ENCODE data around the gene ITGB2. TPM values are rescaled to one million over a fixed set of nuclear protein-coding genes. Genes with fewer than 3 reads are reported as not detected.

ITGB2 gene
- total RNA-seq, 5 donors from 2014 or later (not counting 1 experiment from before 2014, with no cell fraction given), result 249 to 498 (median 304) TPM

GRCh38 chr21:44848821-44849521, 71.7 kb downstream of the ITGB2 start:
- Mint-ChIP-seq H3K27me3 (no peaks in the 10 kb centered on the region), H3K36me3 (peaks cover 11% of the 10 kb centered on the region), H3K9me3 (no peaks in the 10 kb centered on the region), H3K4me3 (no peak overlapping the region), H3K27ac (no peak overlapping the region), H3K4me1 (peaks cover 31 to 48% (median 47%) of the 10 kb centered on the region in 3 donors)
- WGBS (ENCODE audit: insufficient coverage), result 96% methylated on average over 35 of the region's 36 CpGs
- Histone ChIP-seq H3K27ac (ENCODE audit: low read length) (no peak overlapping the region), H3K9me3 (no peaks in the 10 kb centered on the region), H3K36me3 (ENCODE audit: control insufficient read depth in 2 of 2, extremely low read depth in 1 of 2, insufficient read depth in 1 of 2, low read length in 1 of 2) (peaks cover 3 to 38% of the 10 kb centered on the region in 2 donors), H3K4me1 (ENCODE audit: control insufficient read depth in 1 of 2, extremely low read depth in 1 of 2, insufficient read depth in 2 of 2, low read length in 2 of 2) (peaks cover 13 to 33% of the 10 kb centered on the region in 2 experiments), H3K27me3 (replicated peaks in 1 of 2; ENCODE audit: control insufficient read depth in 2 of 2, extremely low read depth in 1 of 2, insufficient read depth in 2 of 2, low read length in 1 of 2) (peaks cover 0 to 12% of the 10 kb centered on the region in 2 experiments), H3K4me3 (ENCODE audit: control insufficient read depth in 1 of 2, extremely low read depth in 1 of 2, low read length in 1 of 2) (no peak overlapping the region)
- POLR2A ChIA-PET, result no interaction called here
- CTCF ChIA-PET, result no interaction called here
- no peak for DNase-seq
- ATAC-seq (replicated peaks in 1 of 4), result no peak

- H3K27me3 Mint-ChIP-seq, result peaks cover 0 to 2% of the 10 kb centered on the region in 2 donors
- DNase-seq, result no peak
- POLR2A ChIA-PET, result no interaction called here
- H3K4me3 ChIP-seq (ENCODE audit: control insufficient read depth in 1 of 2, extremely low read depth in 1 of 2, low read length in 1 of 2), result no peak overlapping the region
- WGBS (ENCODE audit: insufficient coverage), result 86% methylated on average over 24 of the region's 24 CpGs
- no peak overlapping the region for H3K27ac ChIP-seq (ENCODE audit: low read length)
- peaks cover 8% of the 10 kb centered on the region for H3K36me3 Mint-ChIP-seq
- H3K9me3 Mint-ChIP-seq, result no peaks in the 10 kb centered on the region
- no peak for ATAC-seq (replicated peaks in 1 of 4)
- peaks cover 24 to 35% (median 34%) of the 10 kb centered on the region in 3 donors for H3K4me1 Mint-ChIP-seq
- no peaks in the 10 kb centered on the region for H3K9me3 ChIP-seq
- CTCF ChIA-PET, result no interaction called here
- no peak overlapping the region for H3K27ac Mint-ChIP-seq
- peaks cover 11 to 26% of the 10 kb centered on the region in 2 experiments for H3K4me1 ChIP-seq (ENCODE audit: control insufficient read depth in 1 of 2, extremely low read depth in 1 of 2, insufficient read depth in 2 of 2, low read length in 2 of 2)
- peak overlapping the region in 1 of 3 donors; percentile 40 for H3K4me3 Mint-ChIP-seq
- peaks cover 3 to 27% of the 10 kb centered on the region in 2 donors for H3K36me3 ChIP-seq (ENCODE audit: control insufficient read depth in 2 of 2, extremely low read depth in 1 of 2, insufficient read depth in 1 of 2, low read length in 1 of 2)
- H3K27me3 ChIP-seq (replicated peaks in 1 of 2; ENCODE audit: control insufficient read depth in 2 of 2, extremely low read depth in 1 of 2, insufficient read depth in 2 of 2, low read length in 1 of 2), result peaks cover 0 to 15% of the 10 kb centered on the region in 2 experiments
These were observed 73.2 kb downstream of the ITGB2 start for GRCh38 chr21:44847261-44848056.

- peak overlapping the region; percentile 68 to 74 for H3K27ac Mint-ChIP-seq
- ChIA-PET CTCF (no interaction called here), POLR2A (no interaction called here)
- Histone ChIP-seq H3K4me3 (ENCODE audit: control insufficient read depth in 1 of 2, extremely low read depth in 1 of 2, low read length in 1 of 2) (no peak overlapping the region), H3K36me3 (ENCODE audit: control insufficient read depth in 2 of 2, extremely low read depth in 1 of 2, insufficient read depth in 1 of 2, low read length in 1 of 2) (peaks cover 3 to 26% of the 10 kb centered on the region in 2 donors), H3K9me3 (no peaks in the 10 kb centered on the region), H3K27ac (ENCODE audit: low read length) (peak overlapping the region; percentile 9), H3K4me1 (ENCODE audit: control insufficient read depth in 1 of 2, extremely low read depth in 1 of 2, insufficient read depth in 2 of 2, low read length in 2 of 2) (peaks cover 8 to 22% of the 10 kb centered on the region in 2 experiments), H3K27me3 (replicated peaks in 1 of 2; ENCODE audit: control insufficient read depth in 2 of 2, extremely low read depth in 1 of 2, insufficient read depth in 2 of 2, low read length in 1 of 2) (peaks cover 0 to 20% of the 10 kb centered on the region in 2 experiments)
- WGBS (ENCODE audit: insufficient coverage), result 60% methylated on average over 23 of the region's 27 CpGs
- no peaks in the 10 kb centered on the region for H3K9me3 Mint-ChIP-seq
- peaks cover 16 to 28% (median 27%) of the 10 kb centered on the region in 3 donors for H3K4me1 Mint-ChIP-seq
- peak in 32 of 35 experiments; percentile 20 to 67 (median 42) for DNase-seq
- peak overlapping the region; percentile 53 to 75 (median 63) for H3K4me3 Mint-ChIP-seq
- peak; percentile 64 to 77 (median 68) for ATAC-seq (replicated peaks in 1 of 4)
- peaks cover 0 to 3% of the 10 kb centered on the region in 2 donors for H3K27me3 Mint-ChIP-seq
- peaks cover 5% of the 10 kb centered on the region for H3K36me3 Mint-ChIP-seq
These were observed 74.0 kb downstream of the ITGB2 start for GRCh38 chr21:44846485-44847260.

GRCh38 chr21:44846224-44846484, 74.5 kb downstream of the ITGB2 start:
- Histone ChIP-seq H3K27ac (ENCODE audit: low read length) (no peak overlapping the region), H3K4me1 (ENCODE audit: control insufficient read depth in 1 of 2, extremely low read depth in 1 of 2, insufficient read depth in 2 of 2, low read length in 2 of 2) (peaks cover 6 to 19% of the 10 kb centered on the region in 2 experiments), H3K27me3 (replicated peaks in 1 of 2; ENCODE audit: control insufficient read depth in 2 of 2, extremely low read depth in 1 of 2, insufficient read depth in 2 of 2, low read length in 1 of 2) (peaks cover 0 to 25% of the 10 kb centered on the region in 2 experiments), H3K4me3 (ENCODE audit: control insufficient read depth in 1 of 2, extremely low read depth in 1 of 2, low read length in 1 of 2) (peak overlapping the region in 1 of 2 donors; percentile 52), H3K9me3 (no peaks in the 10 kb centered on the region), H3K36me3 (ENCODE audit: control insufficient read depth in 2 of 2, extremely low read depth in 1 of 2, insufficient read depth in 1 of 2, low read length in 1 of 2) (peaks cover 3 to 24% of the 10 kb centered on the region in 2 donors)
- H3K4me3 Mint-ChIP-seq, result peak overlapping the region; percentile 53 to 75 (median 63)
- peaks cover 11 to 22% (median 21%) of the 10 kb centered on the region in 3 donors for H3K4me1 Mint-ChIP-seq
- peaks cover 4% of the 10 kb centered on the region for H3K36me3 Mint-ChIP-seq
- no peaks in the 10 kb centered on the region for H3K9me3 Mint-ChIP-seq
- CTCF ChIA-PET, result no interaction called here
- WGBS (ENCODE audit: insufficient coverage), result 27% methylated on average over 1 of the region's 1 CpG
- DNase-seq (no peak), ATAC-seq (replicated peaks in 1 of 4) (no peak)
- POLR2A ChIA-PET, result no interaction called here
- peaks cover 0 to 7% of the 10 kb centered on the region in 2 donors for H3K27me3 Mint-ChIP-seq
- H3K27ac Mint-ChIP-seq, result peak overlapping the region; percentile 68 to 74

GRCh38 chr21:44845418-44846223, 75.1 kb downstream of the ITGB2 start:
- ATAC-seq (replicated peaks in 1 of 4) (peak; percentile 71 to 83 (median 76)), DNase-seq (peak in 30 of 35 experiments; percentile 6 to 60 (median 29))
- Mint-ChIP-seq H3K9me3 (no peaks in the 10 kb centered on the region), H3K27me3 (peaks cover 0 to 10% of the 10 kb centered on the region in 2 donors), H3K4me1 (peaks cover 8 to 19% (median 18%) of the 10 kb centered on the region in 3 donors), H3K4me3 (peak overlapping the region; percentile 53 to 75 (median 63)), H3K27ac (peak overlapping the region; percentile 31 to 68), H3K36me3 (no peaks in the 10 kb centered on the region)
- H3K4me3 ChIP-seq (ENCODE audit: control insufficient read depth in 1 of 2, extremely low read depth in 1 of 2, low read length in 1 of 2), result peak overlapping the region; percentile 33 to 52
- no peak overlapping the region for H3K27ac ChIP-seq (ENCODE audit: low read length)
- peaks cover 0 to 30% of the 10 kb centered on the region in 2 experiments for H3K27me3 ChIP-seq (replicated peaks in 1 of 2; ENCODE audit: control insufficient read depth in 2 of 2, extremely low read depth in 1 of 2, insufficient read depth in 2 of 2, low read length in 1 of 2)
- 10% methylated on average over 27 of the region's 34 CpGs for WGBS (ENCODE audit: insufficient coverage)
- H3K36me3 ChIP-seq (ENCODE audit: control insufficient read depth in 2 of 2, extremely low read depth in 1 of 2, insufficient read depth in 1 of 2, low read length in 1 of 2), result peaks cover 2 to 19% of the 10 kb centered on the region in 2 donors
- POLR2A ChIA-PET, result no interaction called here
- H3K4me1 ChIP-seq (ENCODE audit: control insufficient read depth in 1 of 2, extremely low read depth in 1 of 2, insufficient read depth in 2 of 2, low read length in 2 of 2), result peaks cover 6 to 19% of the 10 kb centered on the region in 2 experiments
- CTCF ChIA-PET, result no interaction called here
- no peaks in the 10 kb centered on the region for H3K9me3 ChIP-seq

Measured in T-cell (primary cell).